AG04450 (cell line): ENCODE results near the gene MARS1. TPM values are rescaled to one million over a fixed set of nuclear protein-coding genes. Genes with fewer than 3 reads are reported as not detected.

Experiments used
- CTCF ChIA-PET: fragments of 300-600, 350-600 bp; formaldehyde crosslinking; extraction: SDS; loops from one replicate; lab custom pipeline; 2022; ENCODE audit warnings: antibody characterized with exemption, inconsistent platforms; lab: Charles Lee
- POLR2A ChIA-PET: fragments of 350-600 bp; formaldehyde crosslinking; extraction: SDS; loops from one replicate; lab custom pipeline; 2021; ENCODE audit warnings: antibody characterized with exemption, inconsistent platforms; lab: Yijun Ruan, JAX
- DNase-seq: peaks from one replicate; pipeline ENCODE4 v3.0.0-alpha.2; 2011; ENCODE audit warnings: low read depth, low spot score
- H3K27ac ChIP-seq: one replicate; pipeline ENCODE4 v1.5.1; 2012; ENCODE audit warnings: low read depth, low read length, control low read depth
- H3K27me3 ChIP-seq: one replicate; pipeline ENCODE4 v1.6.0; 2012; ENCODE audit warnings: low read length; ENCODE audit not compliant: control insufficient read depth, insufficient read depth
- H3K4me3 ChIP-seq: 2 replicates; pipeline ENCODE4 v1.5.1; 2011; ENCODE audit warnings: mild to moderate bottlenecking, low read depth, low read length, control low read depth
- H3K9me3 ChIP-seq: 2 replicates; pipeline ENCODE4 v1.5.1; 2012; ENCODE audit warnings: low read length; ENCODE audit not compliant: control insufficient read depth, insufficient read depth
- polyA plus RNA-seq: library from polyadenylated mRNA; depleted of rRNA; stranded (reverse); fragments of >200 nt; gene quantifications from 2 replicates; pipeline ENCODE4 v1.2.3, GENCODE V29; 2011
- TF ChIP-seq, protein P1 (sequence below): IDR thresholded peaks from 2 replicates; pipeline ENCODE4 v1.5.1; 2011; ENCODE audit warnings: low read depth, low read length, control low read depth, inconsistent platforms

Gene MARS1
- polyA plus RNA-seq, 1 experiment: 236 TPM

- Histone ChIP-seq H3K9me3 (no peaks in the 10 kb centered on the region), H3K4me3 (no peak overlapping the region), H3K27me3 (no peaks in the 10 kb centered on the region), H3K27ac (no peak overlapping the region)
- CTCF ChIA-PET: no interaction called here
- no peak for DNase-seq
- TF ChIP-seq, protein P1, sequence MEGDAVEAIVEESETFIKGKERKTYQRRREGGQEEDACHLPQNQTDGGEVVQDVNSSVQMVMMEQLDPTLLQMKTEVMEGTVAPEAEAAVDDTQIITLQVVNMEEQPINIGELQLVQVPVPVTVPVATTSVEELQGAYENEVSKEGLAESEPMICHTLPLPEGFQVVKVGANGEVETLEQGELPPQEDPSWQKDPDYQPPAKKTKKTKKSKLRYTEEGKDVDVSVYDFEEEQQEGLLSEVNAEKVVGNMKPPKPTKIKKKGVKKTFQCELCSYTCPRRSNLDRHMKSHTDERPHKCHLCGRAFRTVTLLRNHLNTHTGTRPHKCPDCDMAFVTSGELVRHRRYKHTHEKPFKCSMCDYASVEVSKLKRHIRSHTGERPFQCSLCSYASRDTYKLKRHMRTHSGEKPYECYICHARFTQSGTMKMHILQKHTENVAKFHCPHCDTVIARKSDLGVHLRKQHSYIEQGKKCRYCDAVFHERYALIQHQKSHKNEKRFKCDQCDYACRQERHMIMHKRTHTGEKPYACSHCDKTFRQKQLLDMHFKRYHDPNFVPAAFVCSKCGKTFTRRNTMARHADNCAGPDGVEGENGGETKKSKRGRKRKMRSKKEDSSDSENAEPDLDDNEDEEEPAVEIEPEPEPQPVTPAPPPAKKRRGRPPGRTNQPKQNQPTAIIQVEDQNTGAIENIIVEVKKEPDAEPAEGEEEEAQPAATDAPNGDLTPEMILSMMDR: no peak
- POLR2A ChIA-PET: interaction anchor here (1.6 kb wide), 1 partner anchor 8 kb away, joined by 8 read pairs; no protein-coding TSS in a partner anchor
Observed at GRCh38 chr12:57531836-57532235, 44.0 kb downstream of the MARS1 start.

DNA sequence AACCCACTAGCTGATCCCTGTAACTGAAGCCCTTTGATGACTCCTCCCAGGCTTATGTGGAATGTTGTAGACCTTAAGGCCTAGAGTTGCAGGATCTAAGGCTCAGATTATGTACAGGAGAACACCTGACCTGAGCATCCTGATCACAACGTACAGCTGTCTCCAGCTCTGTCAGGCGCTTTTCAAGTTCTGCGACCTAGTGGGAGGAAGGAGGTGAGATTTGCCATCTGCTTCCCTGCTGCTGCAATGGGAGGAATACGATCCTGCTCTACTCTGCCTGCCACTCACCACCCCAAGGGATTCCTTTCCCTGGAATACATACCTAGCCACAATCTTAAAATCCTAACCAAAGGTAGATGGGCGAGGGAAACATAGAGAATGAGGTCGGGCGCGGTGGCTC, 45.2 kb downstream of the MARS1 start:
- no peak overlapping the region for H3K27ac ChIP-seq
- H3K4me3 ChIP-seq: no peak overlapping the region
- no peaks in the 10 kb centered on the region for H3K9me3 ChIP-seq
- H3K27me3 ChIP-seq: no peaks in the 10 kb centered on the region
- ChIA-PET CTCF (no interaction called here), POLR2A (interaction anchor here (1.6 kb wide), 1 partner anchor 9 kb away, joined by 8 read pairs; no protein-coding TSS in a partner anchor)
- DNase-seq: no peak
- TF ChIP-seq, protein P1: no peak

- TF ChIP-seq, protein P1: no peak
- DNase-seq: no peak
- CTCF ChIA-PET: no interaction called here
- Histone ChIP-seq H3K4me3 (no peak overlapping the region), H3K27ac (no peak overlapping the region), H3K9me3 (no peaks in the 10 kb centered on the region), H3K27me3 (no peaks in the 10 kb centered on the region)
- POLR2A ChIA-PET: interaction anchor here (0.7 kb wide), 1 partner anchor 10 kb away, joined by 3 read pairs; no protein-coding TSS in a partner anchor
Observed at GRCh38 chr12:57534250-57534649, 46.4 kb downstream of the MARS1 start.

DNA sequence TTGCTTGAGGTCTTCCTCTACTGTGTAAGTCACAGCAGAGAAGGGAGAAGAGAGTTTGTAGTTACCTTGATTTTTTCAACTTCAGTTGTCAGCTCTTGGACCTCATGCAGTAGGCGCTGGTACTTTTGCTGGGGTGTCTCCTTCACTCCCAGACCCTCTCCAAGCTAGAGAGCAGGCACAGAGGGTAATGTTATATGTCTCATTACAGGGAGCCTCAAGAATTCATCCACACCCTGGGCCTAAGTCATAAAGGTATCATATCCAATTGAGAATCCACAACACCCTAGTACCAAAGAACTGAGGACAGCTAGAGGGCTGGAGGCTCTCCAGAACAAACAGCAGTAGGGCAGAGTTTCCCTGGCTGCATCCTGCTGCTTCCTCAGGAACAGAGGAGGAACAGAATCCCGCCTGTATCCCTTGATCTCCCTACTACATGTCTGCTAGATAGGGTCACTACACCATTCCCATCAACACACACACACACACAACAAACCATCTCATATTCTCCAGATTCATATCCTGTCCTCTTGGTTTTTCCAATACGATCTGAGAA, 47.2 kb downstream of the MARS1 start:
- Histone ChIP-seq H3K27me3 (no peaks in the 10 kb centered on the region), H3K9me3 (no peaks in the 10 kb centered on the region), H3K27ac (no peak overlapping the region), H3K4me3 (no peak overlapping the region)
- DNase-seq: no peak
- CTCF ChIA-PET: no interaction called here
- TF ChIP-seq, protein P1: no peak
- POLR2A ChIA-PET: interaction anchor here (0.5 to 1.5 kb wide), 2 partner anchors 10 to 125 kb away, joined by 3 to 6 read pairs; no protein-coding TSS in a partner anchor

GRCh38 chr12:57535764-57536596, 48.1 kb downstream of the MARS1 start:
- CTCF ChIA-PET: no interaction called here
- TF ChIP-seq, protein P1: no peak
- H3K9me3 ChIP-seq: no peaks in the 10 kb centered on the region
- POLR2A ChIA-PET: interaction anchor here (0.5 to 1.5 kb wide), 2 partner anchors 11 to 126 kb away, joined by 3 to 6 read pairs; no protein-coding TSS in a partner anchor
- H3K27ac ChIP-seq: no peak overlapping the region
- DNase-seq: no peak
- H3K27me3 ChIP-seq: no peaks in the 10 kb centered on the region
- H3K4me3 ChIP-seq: no peak overlapping the region
